SH-SY5Y (cell line): ENCODE results near the gene ZNF598.

Experiments used
- GATA2 ChIP-seq: IDR thresholded peaks from 2 replicates; pipeline ENCODE4 v1.6.1; 2011; ENCODE audit warnings: mild to moderate bottlenecking, low read depth, low read length
- GATA3 ChIP-seq: IDR thresholded peaks from 2 replicates; pipeline ENCODE4 v1.6.1; 2011; ENCODE audit warnings: low read depth, mild to moderate bottlenecking, low read length, moderate library complexity

ZNF598 gene

DNA sequence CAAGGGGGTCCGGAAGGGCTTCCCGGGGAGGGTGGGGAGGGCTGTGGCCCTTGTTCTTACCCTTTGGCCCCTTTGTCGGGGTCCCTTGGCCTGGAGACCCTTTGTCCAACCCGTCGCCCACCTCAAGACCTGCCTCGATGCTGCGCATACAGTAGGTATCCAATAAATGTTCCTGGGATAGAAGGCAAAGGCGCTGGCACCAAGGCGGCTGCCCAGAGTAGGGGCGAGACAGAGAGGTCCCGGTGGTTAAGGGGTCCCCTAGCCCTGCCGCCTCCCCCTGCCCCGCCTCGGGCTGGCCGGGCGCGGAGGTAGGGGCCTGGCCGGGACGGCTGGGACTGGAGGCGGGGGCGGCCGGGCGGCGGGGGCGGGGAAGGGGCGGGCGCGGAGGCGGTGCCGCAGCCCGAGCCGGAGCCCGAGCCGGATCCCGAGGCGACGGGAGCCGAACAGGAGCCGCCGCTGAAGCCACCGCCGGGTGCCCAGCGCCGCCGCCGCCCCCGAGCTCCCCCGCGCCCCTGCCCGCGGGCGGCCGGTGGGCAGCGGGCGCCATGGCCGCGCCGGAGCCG lies 16.9 kb upstream of the ZNF598 start, which contains the start of gene NHERF2:
NHERF2 (plus strand) TSS at position 442 of the 563 bp plus-strand sequence; CDS start at position 546, 104 bp downstream.
- no peak for TF ChIP-seq GATA3

DNA sequence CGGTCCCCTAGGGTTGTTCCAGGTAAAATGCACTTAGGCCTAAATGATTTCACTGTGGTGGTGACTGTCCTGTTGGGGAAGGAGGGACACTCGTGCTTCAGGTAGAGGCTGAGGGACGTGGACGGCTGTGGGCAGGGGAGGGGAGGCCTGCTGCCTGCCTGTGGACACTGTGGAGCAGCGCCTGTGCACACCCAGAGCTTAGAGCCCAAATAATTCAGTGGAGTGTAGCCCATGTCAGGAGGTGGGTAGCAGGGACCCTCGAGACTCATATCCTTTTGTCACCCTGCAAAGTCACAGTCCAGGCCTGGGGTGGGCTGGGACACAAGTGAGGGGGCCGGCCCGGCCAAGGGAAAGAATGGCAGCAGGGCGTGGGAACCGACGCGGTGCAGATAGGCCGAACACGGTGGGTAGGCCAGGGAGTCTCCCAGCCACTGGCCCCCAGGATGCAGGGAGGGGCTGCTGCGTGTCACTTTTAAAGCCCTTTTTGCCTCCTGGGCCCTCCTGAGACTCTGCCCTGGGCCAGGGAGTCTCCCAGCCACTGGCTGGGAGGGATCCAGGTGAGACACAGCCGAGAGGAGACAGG lies 16.3 kb upstream of the ZNF598 start:
- TF ChIP-seq GATA2 (no peak), GATA3 (no peak)

DNA sequence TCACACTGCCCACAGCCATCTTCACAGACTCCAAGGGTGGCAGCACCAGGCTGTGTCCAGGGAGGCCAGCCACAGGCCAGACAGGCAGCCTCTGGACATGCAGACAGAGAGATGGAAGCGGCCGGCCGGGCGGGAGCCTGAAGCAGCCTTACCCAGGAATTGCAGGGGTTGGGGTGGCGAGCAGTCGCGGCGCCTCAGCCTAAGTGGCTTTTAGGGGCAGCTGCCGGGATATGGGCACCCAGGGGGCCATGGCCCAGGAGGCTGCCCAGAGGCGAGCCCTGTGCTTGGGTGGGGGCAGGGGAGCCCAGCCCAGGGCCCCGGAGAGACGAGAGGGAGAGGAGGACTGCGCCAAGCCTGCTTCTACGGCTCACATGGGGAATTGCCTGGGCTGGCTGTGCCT lies 15.6 kb upstream of the ZNF598 start:
- TF ChIP-seq GATA3 (no peak), GATA2 (no peak)

DNA sequence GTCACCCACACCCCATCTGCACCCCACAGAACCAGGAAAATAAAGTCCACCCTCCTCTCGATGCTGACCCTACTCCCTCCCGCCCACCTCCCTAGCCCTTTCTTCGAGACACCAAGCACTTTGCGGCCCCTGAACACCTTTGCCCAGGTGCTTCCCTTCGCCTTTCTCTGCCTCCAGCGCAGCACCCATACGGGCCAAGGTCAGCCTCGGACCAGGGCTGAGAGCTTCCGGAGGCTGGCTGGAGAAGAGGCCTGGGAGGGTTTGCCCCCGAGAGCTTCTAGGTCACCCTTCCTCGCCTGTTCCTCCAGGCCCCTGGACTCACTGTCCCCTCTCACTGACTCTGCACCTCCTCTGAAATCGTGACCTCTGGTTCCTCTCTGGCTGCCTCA lies 14.4 kb upstream of the ZNF598 start:
- TF ChIP-seq GATA2: no peak
- no peak for TF ChIP-seq GATA3

DNA sequence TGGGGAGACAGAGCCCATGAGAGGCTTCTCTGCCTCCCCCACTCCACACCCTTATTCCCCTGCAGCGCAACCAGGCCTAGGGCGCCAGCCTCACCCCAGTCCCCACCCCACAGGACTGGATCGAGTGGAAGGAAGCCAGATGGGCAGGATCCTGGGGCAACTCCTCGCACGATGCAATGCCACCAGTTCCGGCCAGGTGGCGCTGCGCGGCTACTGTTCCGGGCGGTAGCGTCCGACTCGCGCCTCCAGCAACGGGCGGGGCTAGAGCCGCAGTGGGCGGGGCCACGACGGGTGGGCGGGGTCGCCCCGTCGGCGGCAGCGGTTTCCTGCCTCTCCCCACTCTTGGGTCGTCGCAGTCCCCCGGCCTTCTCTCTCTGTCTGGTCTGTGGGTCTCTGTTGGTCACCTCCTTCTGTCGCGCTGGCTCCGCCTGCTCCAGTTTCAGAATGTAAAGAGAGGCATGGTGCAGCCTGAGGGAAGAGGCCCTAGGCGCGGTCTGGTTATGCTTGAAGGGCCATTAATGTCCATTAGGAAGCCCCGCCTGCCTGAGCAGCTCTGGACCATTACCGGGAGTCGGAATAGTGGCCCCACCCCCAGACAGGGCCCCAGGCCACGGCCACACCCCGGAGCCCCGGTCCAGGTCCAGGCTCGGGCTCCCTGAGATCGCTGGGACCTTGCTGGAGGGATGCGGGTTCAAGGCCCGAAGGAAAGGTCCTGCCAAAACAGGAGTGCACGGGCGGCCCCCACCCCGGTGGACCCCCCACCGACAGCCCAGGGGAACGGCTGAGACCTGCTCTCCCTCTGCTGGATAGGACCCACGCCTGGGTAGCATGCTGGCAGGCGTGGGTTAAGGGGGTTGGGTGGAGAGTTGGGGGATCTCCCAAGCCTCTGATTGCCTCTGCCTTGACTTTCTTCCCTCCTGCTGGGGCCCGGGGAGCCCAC lies 13.7 kb upstream of the ZNF598 start:
- TF ChIP-seq GATA2 (no peak), GATA3 (no peak)

DNA sequence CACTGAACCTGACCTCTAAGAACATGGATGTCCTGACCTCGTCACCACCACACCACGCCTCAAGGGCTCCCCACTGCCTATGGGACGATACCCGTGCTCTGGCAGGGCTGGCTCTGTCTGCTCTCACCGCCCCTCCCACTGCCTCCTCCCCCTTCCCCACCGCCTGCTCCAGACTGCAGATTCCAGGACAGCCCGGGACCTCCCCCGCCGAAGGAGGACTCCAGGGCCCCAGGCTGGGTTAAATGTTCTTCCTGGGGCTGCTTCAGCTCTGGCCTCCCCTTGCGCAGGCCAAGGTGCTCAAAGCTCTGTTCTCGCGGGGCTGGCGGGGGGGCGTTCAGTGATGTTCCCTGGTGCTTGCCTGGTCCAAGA lies 13.1 kb upstream of the ZNF598 start:
- TF ChIP-seq GATA2 (no peak), GATA3 (no peak)

DNA sequence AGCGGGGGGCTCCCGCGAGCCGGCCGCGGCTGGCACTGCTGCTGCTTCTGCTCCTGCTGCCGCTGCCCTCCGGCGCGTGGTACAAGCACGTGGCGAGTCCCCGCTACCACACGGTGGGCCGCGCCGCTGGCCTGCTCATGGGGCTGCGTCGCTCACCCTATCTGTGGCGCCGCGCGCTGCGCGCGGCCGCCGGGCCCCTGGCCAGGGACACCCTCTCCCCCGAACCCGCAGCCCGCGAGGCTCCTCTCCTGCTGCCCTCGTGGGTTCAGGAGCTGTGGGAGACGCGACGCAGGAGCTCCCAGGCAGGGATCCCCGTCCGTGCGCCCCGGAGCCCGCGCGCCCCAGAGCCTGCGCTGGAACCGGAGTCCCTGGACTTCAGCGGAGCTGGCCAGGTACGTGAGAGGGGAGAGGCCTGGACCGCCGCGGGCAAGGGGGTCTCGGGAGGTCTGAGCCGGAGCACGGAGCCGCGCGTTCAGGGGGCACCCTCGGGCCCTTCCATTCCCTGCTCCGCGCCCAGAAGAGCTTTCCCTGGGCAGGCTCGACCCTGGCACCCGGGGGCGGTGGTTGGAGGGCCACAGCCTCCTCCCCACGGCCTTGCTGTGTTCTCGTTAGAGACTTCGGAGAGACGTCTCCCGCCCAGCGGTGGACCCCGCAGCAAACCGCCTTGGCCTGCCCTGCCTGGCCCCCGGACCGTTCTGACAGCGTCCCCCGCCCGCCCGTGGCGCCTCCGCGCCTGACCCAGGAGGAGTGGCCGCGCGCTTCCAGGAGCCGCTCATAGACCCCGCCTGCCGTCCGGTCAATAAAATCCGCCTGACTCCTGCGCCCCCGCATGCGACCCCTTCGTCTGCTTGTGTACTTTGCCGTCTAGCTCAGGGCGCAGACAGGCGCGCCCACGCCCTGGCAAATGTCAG lies 10.6 kb upstream of the ZNF598 start:
- TF ChIP-seq GATA3 (no peak), GATA2 (no peak)

DNA sequence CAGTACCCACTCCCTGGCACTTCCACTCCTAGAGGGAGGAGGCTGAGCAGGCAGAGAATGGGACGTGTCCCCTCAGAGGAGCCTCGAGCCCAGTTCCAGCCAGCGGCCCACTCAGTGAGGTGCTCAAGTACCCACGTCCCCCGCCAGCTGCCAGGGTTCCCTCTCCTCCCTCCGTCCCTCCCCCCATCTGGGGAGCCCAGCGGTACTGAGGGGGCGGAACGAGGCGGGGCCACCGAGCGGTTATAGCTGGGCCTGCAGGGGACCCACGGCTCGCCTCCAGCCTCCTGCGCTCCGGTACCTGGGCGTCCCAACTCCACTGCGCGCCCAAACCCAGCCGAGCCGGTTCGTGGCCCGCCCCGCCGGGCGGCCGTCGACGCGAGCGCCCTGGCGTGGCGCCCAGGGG lies 9.9 kb upstream of the ZNF598 start, which contains the start of gene NPW:
NPW (plus strand) TSS at position 268 of the 403 bp plus-strand sequence.
- TF ChIP-seq GATA2 (no peak), GATA3 (no peak)

DNA sequence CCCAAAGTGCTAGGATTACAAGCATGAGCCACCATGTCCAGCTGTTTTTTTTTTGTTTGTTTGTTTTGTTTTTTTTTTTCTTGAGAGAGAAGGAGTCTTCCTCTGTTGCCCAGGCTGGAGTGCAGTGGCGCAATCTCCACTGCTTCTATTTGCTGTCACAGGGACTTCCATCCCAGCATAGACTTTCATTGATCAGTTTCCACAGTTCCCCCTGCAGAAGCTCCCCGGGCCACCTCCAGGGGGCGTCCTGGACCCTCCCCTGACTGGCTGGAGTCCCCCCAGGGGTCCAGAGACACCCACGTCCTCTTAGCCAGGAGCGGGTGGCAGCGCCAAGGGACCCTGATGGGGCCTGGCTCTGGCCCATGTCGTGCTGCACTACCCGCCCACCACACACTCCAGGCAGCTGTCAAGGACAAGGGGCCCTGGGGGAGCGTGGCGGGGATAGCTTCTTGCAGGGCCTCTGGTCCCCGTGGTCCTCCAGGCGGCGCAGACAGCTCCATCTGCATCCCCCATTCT lies 6.8 kb upstream of the ZNF598 start:
- TF ChIP-seq GATA3 (no peak), GATA2 (no peak)

DNA sequence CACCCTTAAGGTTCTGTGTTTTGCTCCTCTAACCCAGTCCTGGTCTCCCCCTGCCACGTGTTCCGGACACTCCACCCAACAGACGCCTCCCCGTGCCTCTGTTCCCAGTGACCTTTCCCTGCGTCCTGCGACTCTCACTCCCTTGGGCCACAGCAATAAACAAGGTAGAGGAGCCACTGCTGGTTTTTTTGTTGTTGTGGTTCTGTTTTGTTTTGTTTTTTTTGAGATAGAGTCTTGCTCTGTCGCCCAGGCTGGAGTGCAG lies 6.3 kb upstream of the ZNF598 start:
- no peak for TF ChIP-seq GATA2
- TF ChIP-seq GATA3: no peak

DNA sequence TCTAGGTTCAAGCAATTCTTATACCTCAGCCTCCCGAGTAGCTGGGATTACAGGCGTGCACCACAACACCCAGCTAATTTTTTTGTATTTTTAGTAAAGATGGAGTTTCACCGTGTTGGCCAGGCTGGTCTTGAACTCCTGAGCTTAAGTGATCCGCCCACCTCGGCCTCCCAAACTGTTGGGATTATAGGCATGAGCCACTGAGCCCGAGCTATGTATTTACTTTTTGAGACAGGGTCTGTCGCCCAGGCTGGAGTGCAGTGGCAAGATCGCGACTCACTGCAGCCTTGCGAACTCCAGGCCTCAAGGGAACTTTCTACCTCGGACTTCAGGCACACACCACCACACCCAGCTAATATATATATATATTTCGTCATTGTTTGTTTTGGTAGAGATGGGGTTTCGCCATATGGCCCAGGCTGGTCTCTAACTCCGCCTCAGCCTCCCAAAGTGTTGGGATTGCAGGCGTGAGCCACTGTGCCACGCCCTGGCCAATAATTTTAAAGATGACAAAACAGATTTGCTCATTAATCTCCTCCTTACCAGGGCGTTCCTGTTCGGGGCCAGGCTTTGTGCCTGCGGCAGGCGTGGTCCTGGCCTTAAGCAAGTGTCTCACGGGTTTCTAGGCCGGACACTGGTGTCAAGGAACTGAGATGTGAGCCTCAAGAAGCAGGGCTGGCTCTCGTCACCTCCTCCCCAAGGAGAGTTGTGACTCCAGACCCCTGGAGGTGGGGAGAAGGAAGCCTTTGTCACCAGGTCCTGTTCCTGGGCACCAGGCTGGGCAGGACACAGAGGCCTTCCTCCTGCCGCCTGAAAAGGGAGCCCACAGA lies 5.7 kb upstream of the ZNF598 start:
- TF ChIP-seq GATA3 (no peak), GATA2 (no peak)

DNA sequence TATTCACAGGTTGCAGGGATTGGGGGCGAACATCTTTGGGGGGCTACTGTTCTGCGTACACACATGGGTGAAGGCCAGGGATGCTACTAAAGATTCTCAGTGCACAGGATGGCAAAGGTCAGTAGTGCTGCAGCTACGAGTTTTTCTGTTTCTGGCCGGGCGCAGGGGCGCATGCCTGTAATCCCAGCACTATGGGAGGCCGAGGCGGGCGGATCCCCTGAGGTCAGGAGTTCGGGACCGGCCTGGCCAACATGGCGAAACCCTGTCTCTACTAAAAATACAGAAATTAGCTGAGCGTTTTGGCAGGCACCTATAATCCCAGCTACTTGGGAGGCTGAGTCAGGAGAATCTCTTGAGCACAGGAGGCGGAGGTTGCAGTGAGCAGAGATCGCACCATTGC lies 3.9 kb upstream of the ZNF598 start:
- TF ChIP-seq GATA2: no peak
- no peak for TF ChIP-seq GATA3

DNA sequence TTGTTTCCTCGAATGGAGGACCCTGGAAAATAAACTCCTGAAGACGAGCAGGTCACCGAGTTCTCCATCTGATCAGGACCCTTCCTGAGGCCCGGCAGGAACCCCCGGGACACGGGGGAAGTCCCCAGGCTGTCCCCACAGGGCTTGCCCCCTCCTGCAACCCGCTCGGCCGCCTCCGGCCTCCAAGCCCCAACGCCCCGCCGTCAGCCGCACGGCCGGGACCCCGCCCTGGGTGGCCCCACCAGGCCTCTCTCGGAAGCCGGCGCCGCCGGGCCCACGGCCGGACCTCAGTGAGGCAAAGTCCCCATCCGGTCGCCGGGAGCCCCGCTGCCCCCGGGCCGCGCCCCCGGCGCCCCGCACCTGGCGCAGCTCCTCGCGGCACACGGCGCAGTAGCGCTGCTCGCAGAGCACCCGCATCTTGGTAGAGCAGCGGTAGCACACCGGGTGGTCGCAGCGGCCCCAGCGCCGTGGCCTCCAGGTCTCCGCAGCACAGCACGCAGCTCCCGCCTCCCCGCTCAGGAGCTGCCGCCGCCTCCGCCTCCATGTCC lies 383 bp downstream of the ZNF598 start:
- no peak for TF ChIP-seq GATA2
- TF ChIP-seq GATA3: no peak
